GOT3 (cell line): ENCODE measurements around the gene TLE1.
"Not testable (repeated sequence)": the region's sequence is repeated elsewhere in the genome, so short reads cannot be mapped to it uniquely, and the experiment has no call there.

ENCODE experiments used
- DNase-seq: peaks from one replicate; lab custom pipeline; 2025; ENCODE audit warnings: mixed read lengths; lab: John Stamatoyannopoulos, UW

The TLE1 gene

GRCh38 chr9:81622471-81623255 is 66.7 kb downstream of the TLE1 start:
- no peak for DNase-seq

DNA sequence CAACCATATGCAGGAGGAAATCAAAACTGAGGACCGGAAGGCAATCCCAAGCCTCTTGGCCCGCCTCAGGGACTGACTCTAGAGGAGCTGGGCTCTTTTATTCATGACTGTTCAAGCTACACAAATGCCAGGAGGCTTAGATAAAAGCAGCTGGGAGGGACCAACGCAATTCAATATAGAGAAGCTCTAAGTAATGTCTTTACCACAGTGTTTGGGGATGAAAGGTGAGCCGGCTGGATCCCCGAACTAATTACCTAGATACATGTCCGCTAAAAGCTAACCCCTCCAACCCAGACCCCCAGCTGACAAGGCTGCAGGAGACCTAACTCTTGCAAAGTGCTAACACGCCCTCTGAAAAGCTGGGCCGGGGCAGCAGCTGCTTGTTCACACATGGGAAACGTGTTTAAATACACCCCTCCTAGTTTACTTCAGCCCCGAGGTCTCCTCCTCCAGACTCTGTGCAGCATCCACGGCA is 67.5 kb downstream of the TLE1 start:
- DNase-seq: no peak

- no peak for DNase-seq
These were observed 68.2 kb downstream of the TLE1 start for GRCh38 chr9:81621118-81621517.

- DNase-seq: no peak
These were observed 69.4 kb downstream of the TLE1 start for GRCh38 chr9:81620002-81620390.

DNA sequence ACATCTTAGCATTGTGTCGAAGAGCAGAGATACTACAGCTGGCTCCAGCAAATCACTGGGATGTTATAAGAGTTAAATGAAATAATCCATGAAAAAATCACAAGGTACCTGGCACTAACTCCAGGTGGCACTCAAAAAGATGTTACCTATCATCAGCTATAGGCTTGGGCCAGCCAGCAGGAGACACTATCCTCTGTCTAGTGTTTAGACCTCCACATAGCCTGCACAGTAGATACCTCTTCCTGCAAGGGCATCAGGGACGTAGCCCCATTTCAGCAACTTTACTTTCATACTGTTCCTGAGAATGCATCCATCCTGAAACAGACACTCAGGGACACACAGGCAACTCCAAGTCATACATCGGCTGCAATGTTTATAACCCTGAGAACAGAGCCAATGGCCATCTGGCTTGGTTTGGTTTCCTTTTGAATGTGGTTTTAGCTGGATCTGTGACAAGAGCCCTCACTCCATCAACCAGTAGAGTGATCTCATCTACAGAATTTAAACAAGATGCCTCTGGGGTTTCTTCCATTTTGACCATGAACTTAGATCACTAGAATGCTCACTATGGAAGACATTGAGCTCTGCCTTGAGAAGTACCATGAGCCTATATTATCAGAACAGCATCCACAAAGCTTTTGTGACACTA is 69.9 kb downstream of the TLE1 start:
- DNase-seq: no peak

- DNase-seq: no peak
These were observed 70.4 kb downstream of the TLE1 start for GRCh38 chr9:81618923-81619322.

GRCh38 chr9:81616141-81616540 is 73.2 kb downstream of the TLE1 start:
- DNase-seq: no peak

- DNase-seq: no peak
These were observed 75.0 kb downstream of the TLE1 start for GRCh38 chr9:81614335-81614734.

DNA sequence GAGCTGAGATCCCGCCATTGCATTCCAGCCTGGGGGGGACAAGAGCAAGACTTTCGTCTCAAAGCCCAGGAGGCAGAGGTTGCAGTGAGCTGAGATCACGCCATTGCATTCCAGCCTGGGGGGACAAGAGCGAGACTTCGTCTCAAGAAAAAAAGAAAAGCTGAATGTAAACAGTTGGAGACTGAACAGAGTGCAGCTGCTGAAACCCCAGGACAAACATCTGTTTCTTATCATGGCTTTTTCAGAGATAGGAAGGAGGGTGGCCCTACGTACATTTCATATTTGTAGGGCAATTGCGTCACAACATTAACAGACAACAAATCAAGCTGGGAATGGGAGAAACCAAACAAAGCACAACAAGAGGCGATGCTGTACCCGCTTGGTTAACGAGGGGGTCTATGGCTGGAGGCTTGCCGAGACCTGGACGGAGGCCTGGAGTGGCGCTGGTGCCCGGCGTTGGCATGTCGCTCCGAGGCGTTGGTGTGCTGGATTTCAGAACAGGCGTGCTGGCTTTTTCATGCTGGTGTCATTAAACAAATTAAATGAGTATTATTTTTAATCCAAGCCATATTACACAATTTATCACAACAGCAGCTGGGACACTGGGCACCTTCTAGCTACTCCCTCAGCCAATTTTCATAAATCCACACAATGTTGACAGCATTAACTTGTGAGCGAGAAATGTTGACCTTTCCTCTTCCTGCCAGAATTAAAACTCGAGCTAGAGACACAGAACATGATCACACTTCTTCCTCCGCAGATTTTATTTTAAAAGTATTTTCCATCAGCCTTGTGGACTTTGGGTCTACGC is 76.1 kb downstream of the TLE1 start:
- DNase-seq: no peak

GRCh38 chr9:81611664-81612063 is 77.7 kb downstream of the TLE1 start:
- DNase-seq: no peak

DNA sequence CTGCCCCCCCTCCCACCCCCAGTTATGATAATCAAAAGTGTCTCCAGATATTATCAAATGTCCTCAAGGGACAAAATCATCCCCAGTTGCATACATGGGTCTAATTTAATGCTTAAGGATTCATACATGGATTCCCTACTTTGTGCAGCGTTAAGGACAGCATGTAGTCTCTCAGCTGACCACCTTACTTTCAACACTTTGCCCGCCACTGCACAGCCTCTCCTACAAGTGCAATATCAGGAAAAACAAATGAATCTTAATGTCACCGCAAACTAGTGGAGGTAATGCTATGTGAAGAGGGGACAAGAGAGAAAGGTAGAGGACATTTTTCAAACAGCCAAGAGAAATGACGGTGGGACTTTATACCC is 78.6 kb downstream of the TLE1 start:
- no peak for DNase-seq

GRCh38 chr9:81609782-81610739 is 79.3 kb downstream of the TLE1 start:
- no peak for DNase-seq

DNA sequence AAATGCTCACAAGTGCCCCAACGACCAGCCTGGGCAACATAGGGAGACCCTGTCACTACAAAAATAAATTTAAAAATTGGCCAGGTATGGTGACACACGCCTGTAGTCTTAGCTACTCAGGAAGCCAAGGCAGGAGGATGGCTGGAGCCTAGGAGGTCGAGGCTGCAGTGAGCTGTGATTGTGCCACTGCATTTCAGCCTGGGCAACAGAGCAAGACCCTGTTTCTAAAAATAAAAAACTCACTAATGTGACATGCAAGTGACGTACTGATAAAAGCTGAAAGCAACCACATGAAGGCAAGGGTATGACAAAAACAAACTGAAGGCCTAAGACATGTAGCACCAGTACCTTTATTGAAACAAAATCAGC is 81.1 kb downstream of the TLE1 start:
- DNase-seq: no peak

GRCh38 chr9:81607593-81608288 is 81.6 kb downstream of the TLE1 start:
- no peak for DNase-seq

- DNase-seq: not testable (repeated sequence)
These were observed 83.1 kb downstream of the TLE1 start for GRCh38 chr9:81606261-81606660.

DNA sequence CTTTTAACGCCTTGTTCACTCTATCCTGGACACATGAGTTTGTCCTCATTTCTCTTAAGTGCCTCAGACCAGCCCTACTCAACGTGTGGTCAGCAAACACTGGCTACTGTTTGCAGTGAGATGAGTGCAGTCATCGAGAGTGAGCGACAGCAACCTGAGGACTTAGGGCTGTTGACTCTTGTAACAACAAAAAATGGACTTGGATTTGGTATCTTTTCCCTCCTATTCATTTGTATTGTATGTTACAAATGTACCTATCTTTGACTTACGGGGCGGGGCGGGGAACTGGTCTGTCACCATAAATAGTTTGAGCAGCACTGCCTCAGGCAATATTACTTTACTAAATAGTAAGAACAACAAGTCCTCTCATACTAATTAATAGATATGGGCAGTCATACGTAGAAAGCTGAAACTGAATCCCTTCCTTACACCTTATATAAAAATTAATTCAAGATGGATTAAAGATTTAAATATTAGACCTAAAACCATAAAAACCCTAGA is 84.1 kb downstream of the TLE1 start:
- no peak for DNase-seq

DNA sequence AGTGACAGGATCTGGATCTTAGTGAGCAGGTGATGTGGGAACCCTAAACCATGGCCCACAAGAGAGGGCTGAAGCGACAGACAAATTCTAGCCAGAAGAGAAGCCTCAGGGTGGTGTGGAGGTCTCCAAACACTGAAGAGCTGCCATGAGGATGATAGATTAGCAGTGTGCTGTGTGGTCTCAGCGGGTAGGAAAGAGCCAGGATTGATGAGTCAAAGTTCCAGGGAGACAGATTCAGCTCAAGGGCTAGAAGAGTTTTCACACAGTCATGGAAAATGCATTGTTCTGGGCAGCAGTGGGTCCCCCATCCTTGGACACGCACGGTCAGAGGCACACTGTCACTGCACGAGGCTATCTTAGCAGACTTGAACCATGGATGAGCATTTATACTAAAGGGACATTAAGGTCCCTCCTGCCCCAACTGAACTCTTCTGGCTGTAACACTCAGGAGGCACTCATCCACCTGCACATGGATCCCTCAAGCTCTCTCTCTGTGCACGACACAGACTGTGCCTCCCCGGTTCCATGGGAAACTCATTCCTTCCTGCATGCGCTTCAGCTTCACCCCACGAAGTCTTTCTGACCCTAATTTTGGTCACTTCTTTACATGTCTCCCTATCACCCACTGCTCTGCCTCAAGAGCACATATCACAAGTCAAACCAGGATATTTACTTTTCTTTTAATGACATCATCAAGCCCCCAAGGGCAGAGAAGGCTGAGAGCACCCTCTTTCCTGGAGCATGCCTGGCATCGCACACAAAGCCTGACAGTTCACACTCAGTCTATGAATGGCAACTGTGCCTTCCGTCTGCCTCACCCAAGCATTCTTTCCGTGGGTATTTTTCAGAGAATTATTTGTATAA is 84.8 kb downstream of the TLE1 start:
- no peak for DNase-seq

- no peak for DNase-seq
These were observed 86.3 kb downstream of the TLE1 start for GRCh38 chr9:81602887-81603680.
